Measurements from ENCODE around the gene SIDT1.

SIDT1 gene

DNA sequence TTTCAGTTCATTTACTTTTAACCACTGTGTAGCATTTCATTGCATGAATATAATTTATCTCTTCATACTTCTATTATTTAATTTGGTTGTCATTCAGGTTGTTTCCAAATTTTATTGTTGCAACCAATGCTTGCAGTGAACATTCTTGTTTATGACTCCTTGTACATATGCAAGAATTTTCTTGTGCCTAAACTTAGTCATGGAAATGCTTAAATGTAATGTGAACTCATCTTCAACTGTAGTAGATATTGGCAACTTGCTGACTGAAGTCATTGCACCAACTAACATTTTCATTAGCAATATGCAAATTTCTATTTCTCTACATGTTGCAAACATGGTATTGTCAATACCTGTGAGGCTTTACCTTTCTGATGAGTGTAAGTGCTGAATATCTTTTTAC lies 26.7 kb downstream of the SIDT1 start:
- no peak overlapping the region for H3K27ac ChIP-seq (ENCODE audit: low read depth in 2 of 2, low read length in 2 of 2)
- H3K36me3 ChIP-seq (ENCODE audit: control insufficient read depth in 2 of 2, insufficient read depth in 2 of 2, low read length in 2 of 2): no peaks in the 10 kb centered on the region
- no peaks in the 10 kb centered on the region for H3K9me3 ChIP-seq (ENCODE audit: control insufficient read depth in 2 of 2, low read length in 2 of 2)
- peaks cover 10 to 31% of the 10 kb centered on the region in 2 donors for H3K4me1 ChIP-seq (ENCODE audit: control insufficient read depth in 2 of 2, insufficient read depth in 2 of 2, low read length in 2 of 2)
- H3K4me3 ChIP-seq (ENCODE audit: low read length in 2 of 2): no peak overlapping the region
- no peak overlapping the region for H3K9ac ChIP-seq (ENCODE audit: low read depth in 1 of 2, low read length in 2 of 2)
- H3K27me3 ChIP-seq (ENCODE audit: control insufficient read depth in 2 of 2, insufficient read depth in 2 of 2, low read length in 2 of 2): no peaks in the 10 kb centered on the region

DNA sequence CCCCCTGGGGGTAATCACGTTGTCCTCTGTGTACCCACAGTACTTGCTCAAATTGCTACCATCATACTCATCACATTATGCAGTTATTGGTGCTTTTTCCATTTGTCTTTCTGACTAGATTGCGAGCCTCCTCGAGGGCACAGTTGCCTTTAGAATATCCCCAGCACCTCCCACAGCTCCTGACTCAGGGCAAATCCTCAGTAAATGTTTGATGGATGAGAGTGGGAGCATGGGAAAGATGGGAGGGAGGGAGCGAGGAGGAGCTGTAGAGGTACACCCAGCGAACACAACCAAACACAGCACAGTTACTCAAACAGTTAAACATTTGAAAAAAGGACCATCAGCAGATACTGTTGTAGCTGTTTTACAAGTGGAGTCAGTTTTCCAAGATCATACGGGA lies 27.9 kb downstream of the SIDT1 start:
- Histone ChIP-seq H3K27ac (ENCODE audit: low read depth in 2 of 2, low read length in 2 of 2) (no peak overlapping the region), H3K9ac (ENCODE audit: low read depth in 1 of 2, low read length in 2 of 2) (no peak overlapping the region), H3K36me3 (ENCODE audit: control insufficient read depth in 2 of 2, insufficient read depth in 2 of 2, low read length in 2 of 2) (no peaks in the 10 kb centered on the region), H3K4me3 (ENCODE audit: low read length in 2 of 2) (no peak overlapping the region), H3K9me3 (ENCODE audit: control insufficient read depth in 2 of 2, low read length in 2 of 2) (no peaks in the 10 kb centered on the region), H3K4me1 (ENCODE audit: control insufficient read depth in 2 of 2, insufficient read depth in 2 of 2, low read length in 2 of 2) (peaks cover 10 to 29% of the 10 kb centered on the region in 2 donors), H3K27me3 (ENCODE audit: control insufficient read depth in 2 of 2, insufficient read depth in 2 of 2, low read length in 2 of 2) (no peaks in the 10 kb centered on the region)

DNA sequence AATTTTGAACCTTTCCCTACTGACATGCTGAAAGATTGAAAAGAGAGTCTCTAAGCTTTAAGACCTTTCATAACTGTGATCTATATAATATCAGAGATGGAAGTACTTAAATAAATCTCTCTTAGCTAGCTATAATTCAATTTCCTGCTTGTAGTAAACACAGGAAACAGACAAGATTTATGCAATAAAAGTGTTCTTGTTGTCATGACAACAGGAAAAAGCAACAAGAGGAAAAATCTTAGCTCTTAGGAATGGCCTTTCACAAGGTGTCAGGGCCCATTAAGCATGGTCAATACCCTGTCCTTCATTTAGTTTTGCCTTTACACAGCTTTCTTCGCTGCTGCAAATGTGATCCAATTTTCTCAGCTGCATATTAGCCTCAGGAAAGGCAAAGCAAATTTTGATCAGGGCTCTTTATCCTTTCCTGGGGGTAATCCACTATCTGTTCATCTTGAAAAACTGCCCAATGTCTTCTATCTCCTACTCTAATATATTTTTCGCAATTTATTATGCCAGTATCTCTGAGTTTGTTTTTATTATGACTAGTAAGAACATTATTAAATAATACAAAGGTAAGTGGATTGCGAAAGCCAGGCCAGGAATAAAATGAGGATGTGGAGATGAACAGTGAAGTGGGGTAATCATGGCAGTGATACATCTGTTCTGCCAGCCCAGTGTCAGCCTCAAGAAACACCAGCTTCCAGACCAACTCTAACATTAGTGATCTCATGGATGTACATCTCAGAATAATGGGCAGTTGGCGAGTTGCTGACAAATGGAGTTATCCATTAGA lies 28.7 kb downstream of the SIDT1 start:
- H3K9me3 ChIP-seq (ENCODE audit: control insufficient read depth in 2 of 2, low read length in 2 of 2): no peaks in the 10 kb centered on the region
- peaks cover 10 to 23% of the 10 kb centered on the region in 2 donors for H3K4me1 ChIP-seq (ENCODE audit: control insufficient read depth in 2 of 2, insufficient read depth in 2 of 2, low read length in 2 of 2)
- no peak overlapping the region for H3K27ac ChIP-seq (ENCODE audit: low read depth in 2 of 2, low read length in 2 of 2)
- no peaks in the 10 kb centered on the region for H3K27me3 ChIP-seq (ENCODE audit: control insufficient read depth in 2 of 2, insufficient read depth in 2 of 2, low read length in 2 of 2)
- H3K4me3 ChIP-seq (ENCODE audit: low read length in 2 of 2): no peak overlapping the region
- no peaks in the 10 kb centered on the region for H3K36me3 ChIP-seq (ENCODE audit: control insufficient read depth in 2 of 2, insufficient read depth in 2 of 2, low read length in 2 of 2)
- H3K9ac ChIP-seq (ENCODE audit: low read depth in 1 of 2, low read length in 2 of 2): no peak overlapping the region

DNA sequence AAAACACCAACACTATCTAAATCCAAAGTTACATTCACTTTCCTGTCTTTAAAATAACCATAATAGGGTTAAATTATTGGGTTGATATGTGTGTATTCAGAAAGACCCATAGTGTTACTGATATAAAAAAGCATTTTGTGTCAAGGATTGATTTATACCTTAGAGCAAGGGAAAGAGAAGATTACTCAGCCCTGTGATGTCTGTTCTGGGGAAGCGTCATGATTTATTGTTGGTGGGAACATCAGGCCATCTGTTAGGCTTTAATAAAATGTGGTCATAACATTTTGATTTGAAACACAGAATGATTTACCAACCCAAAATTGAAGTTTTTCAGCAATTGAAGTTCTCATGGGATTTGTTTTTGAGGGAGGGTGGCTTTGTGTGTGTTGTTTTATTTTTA lies 33.2 kb downstream of the SIDT1 start:
- Histone ChIP-seq H3K27ac (ENCODE audit: low read depth in 2 of 2, low read length in 2 of 2) (no peak overlapping the region), H3K4me1 (ENCODE audit: control insufficient read depth in 2 of 2, insufficient read depth in 2 of 2, low read length in 2 of 2) (no peaks in the 10 kb centered on the region)

DNA sequence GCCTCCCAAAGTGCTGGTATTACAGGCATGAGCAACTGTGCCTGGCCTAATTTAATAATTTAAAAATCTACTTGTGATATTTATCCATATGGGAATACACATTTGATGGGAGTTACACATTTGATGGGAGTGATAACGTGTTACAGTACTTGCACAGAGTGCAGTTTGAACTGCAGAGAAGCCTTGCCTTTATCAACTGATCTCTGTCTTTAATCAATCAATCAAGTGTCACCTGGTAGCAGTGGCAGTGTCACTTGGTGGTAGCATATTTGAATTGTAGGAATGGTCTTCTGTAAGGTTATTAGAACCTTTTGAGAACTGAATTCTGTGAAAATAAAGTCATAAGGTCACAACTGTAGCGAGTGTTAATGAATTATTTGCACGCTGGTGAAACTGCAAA lies 37.8 kb downstream of the SIDT1 start:
- H3K9me3 ChIP-seq (ENCODE audit: control insufficient read depth in 2 of 2, low read length in 2 of 2): no peaks in the 10 kb centered on the region
- H3K4me3 ChIP-seq (ENCODE audit: low read length in 2 of 2): no peak overlapping the region
- peaks cover 7 to 22% of the 10 kb centered on the region in 2 donors for H3K4me1 ChIP-seq (ENCODE audit: control insufficient read depth in 2 of 2, insufficient read depth in 2 of 2, low read length in 2 of 2)
- H3K36me3 ChIP-seq (ENCODE audit: control insufficient read depth in 2 of 2, insufficient read depth in 2 of 2, low read length in 2 of 2): peaks cover 8 to 14% of the 10 kb centered on the region in 2 donors
- no peak overlapping the region for H3K27ac ChIP-seq (ENCODE audit: low read depth in 2 of 2, low read length in 2 of 2)
- H3K9ac ChIP-seq (ENCODE audit: low read depth in 1 of 2, low read length in 2 of 2): no peak overlapping the region
- H3K27me3 ChIP-seq (ENCODE audit: control insufficient read depth in 2 of 2, insufficient read depth in 2 of 2, low read length in 2 of 2): no peaks in the 10 kb centered on the region

More for the DNA sequence above, 33.2 kb downstream of the SIDT1 start:
- H3K9ac ChIP-seq (ENCODE audit: low read depth in 1 of 2, low read length in 2 of 2): no peak overlapping the region
- no peak overlapping the region for H3K4me3 ChIP-seq (ENCODE audit: low read length in 2 of 2)
- H3K9me3 ChIP-seq (ENCODE audit: control insufficient read depth in 2 of 2, low read length in 2 of 2): no peaks in the 10 kb centered on the region
- no peaks in the 10 kb centered on the region for H3K27me3 ChIP-seq (ENCODE audit: control insufficient read depth in 2 of 2, insufficient read depth in 2 of 2, low read length in 2 of 2)
- peaks cover 8 to 14% of the 10 kb centered on the region in 2 donors for H3K36me3 ChIP-seq (ENCODE audit: control insufficient read depth in 2 of 2, insufficient read depth in 2 of 2, low read length in 2 of 2)

DNA sequence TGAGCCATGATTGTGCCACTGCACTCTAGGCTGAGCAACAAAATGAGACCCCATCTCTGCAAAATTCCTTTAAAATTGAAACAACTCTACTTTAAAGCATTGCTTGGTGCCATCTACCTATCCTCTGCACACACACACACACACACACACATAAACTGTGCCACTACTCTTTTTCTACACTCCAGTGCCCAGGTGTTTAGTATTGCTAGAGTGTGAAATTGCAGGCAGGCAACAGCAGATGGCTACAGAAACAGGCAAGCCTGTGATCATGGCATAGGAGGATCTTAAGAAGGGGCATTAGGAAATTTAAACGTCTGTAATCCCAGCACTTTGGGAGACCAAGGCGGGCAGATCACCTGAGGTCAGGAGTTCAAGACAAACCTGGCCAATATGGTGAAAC lies 39.0 kb downstream of the SIDT1 start:
- Histone ChIP-seq H3K27me3 (ENCODE audit: control insufficient read depth in 2 of 2, insufficient read depth in 2 of 2, low read length in 2 of 2) (no peaks in the 10 kb centered on the region), H3K36me3 (ENCODE audit: control insufficient read depth in 2 of 2, insufficient read depth in 2 of 2, low read length in 2 of 2) (peaks cover 8 to 15% of the 10 kb centered on the region in 2 donors), H3K4me3 (ENCODE audit: low read length in 2 of 2) (no peak overlapping the region), H3K4me1 (ENCODE audit: control insufficient read depth in 2 of 2, insufficient read depth in 2 of 2, low read length in 2 of 2) (peaks cover 7 to 30% of the 10 kb centered on the region in 2 donors), H3K9ac (ENCODE audit: low read depth in 1 of 2, low read length in 2 of 2) (no peak overlapping the region), H3K9me3 (ENCODE audit: control insufficient read depth in 2 of 2, low read length in 2 of 2) (no peaks in the 10 kb centered on the region), H3K27ac (ENCODE audit: low read depth in 2 of 2, low read length in 2 of 2) (no peak overlapping the region)

DNA sequence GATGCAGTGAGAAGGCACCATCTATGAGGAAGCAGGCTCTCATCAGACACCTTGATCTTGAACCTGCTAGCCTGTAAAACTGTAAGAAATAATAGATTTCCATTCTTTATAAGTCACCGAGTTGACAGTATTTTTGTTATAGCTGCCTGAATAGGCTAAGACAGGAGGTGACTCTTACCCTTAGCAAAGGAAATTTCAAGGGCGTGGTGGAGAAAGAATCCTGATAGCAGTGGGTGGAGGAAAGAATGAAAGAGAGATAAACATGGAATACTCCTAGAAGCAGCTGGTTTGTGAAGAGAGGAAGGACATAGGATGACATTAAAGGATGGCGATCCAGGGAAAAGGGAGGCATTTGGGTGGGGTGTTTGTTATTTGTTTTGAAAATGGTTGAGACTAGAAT lies 41.4 kb downstream of the SIDT1 start:
- Histone ChIP-seq H3K36me3 (ENCODE audit: control insufficient read depth in 2 of 2, insufficient read depth in 2 of 2, low read length in 2 of 2) (peaks cover 3 to 12% of the 10 kb centered on the region in 2 donors), H3K4me1 (ENCODE audit: control insufficient read depth in 2 of 2, insufficient read depth in 2 of 2, low read length in 2 of 2) (peaks cover 7 to 30% of the 10 kb centered on the region in 2 donors), H3K27ac (ENCODE audit: low read depth in 2 of 2, low read length in 2 of 2) (peak overlapping the region; percentile 39 to 82), H3K9ac (ENCODE audit: low read depth in 1 of 2, low read length in 2 of 2) (no peak overlapping the region), H3K9me3 (ENCODE audit: control insufficient read depth in 2 of 2, low read length in 2 of 2) (no peaks in the 10 kb centered on the region), H3K4me3 (ENCODE audit: low read length in 2 of 2) (peak overlapping the region; percentile 10 to 15), H3K27me3 (ENCODE audit: control insufficient read depth in 2 of 2, insufficient read depth in 2 of 2, low read length in 2 of 2) (no peaks in the 10 kb centered on the region)

DNA sequence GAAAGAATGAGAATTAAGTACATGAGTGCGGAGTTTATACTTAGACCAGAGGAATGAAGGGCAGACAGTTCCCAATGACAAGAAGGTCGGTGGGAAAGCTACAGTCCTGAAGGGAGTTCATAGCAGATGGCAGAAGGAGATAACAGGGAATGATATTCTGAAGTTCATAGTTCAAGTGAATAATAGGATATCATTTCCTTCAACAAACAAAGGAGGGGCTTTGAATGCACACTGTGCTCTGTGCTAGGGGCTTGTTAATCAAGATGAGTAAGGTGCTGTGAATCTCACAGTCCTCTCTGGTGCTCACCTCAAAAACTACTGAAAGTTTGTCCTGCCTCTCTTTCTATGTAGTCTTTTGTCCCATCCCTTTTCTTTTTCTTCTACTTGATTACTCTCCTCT lies 41.9 kb downstream of the SIDT1 start:
- Histone ChIP-seq H3K36me3 (ENCODE audit: control insufficient read depth in 2 of 2, insufficient read depth in 2 of 2, low read length in 2 of 2) (peaks cover 3 to 12% of the 10 kb centered on the region in 2 donors), H3K27me3 (ENCODE audit: control insufficient read depth in 2 of 2, insufficient read depth in 2 of 2, low read length in 2 of 2) (no peaks in the 10 kb centered on the region), H3K4me3 (ENCODE audit: low read length in 2 of 2) (peak overlapping the region in 1 of 2 donors; percentile 8), H3K9ac (ENCODE audit: low read depth in 1 of 2, low read length in 2 of 2) (peak overlapping the region in 1 of 2 donors; percentile 46), H3K27ac (ENCODE audit: low read depth in 2 of 2, low read length in 2 of 2) (peak overlapping the region; percentile 39 to 82), H3K4me1 (ENCODE audit: control insufficient read depth in 2 of 2, insufficient read depth in 2 of 2, low read length in 2 of 2) (peaks cover 7 to 30% of the 10 kb centered on the region in 2 donors), H3K9me3 (ENCODE audit: control insufficient read depth in 2 of 2, low read length in 2 of 2) (no peaks in the 10 kb centered on the region)

DNA sequence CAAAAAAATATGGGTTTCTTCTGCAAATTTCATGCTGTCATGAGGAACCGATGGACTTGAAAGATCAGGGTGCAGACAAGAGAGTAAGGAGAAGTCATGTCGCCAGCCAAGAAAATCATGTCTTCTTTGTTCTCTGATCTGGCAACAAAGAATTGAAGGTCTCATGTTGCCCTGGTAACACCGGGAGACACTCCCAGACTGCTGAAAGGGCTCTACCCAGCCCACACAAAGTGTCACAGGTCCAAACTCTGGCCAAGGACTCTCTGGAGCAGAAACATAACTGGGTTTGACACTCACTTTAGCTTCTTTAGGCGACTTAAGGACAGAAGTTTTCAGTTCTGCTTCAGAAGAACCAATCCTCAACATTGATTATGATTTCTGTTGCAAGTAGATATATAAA lies 42.9 kb downstream of the SIDT1 start:
- peaks cover 7 to 30% of the 10 kb centered on the region in 2 donors for H3K4me1 ChIP-seq (ENCODE audit: control insufficient read depth in 2 of 2, insufficient read depth in 2 of 2, low read length in 2 of 2)
- no peaks in the 10 kb centered on the region for H3K9me3 ChIP-seq (ENCODE audit: control insufficient read depth in 2 of 2, low read length in 2 of 2)
- H3K36me3 ChIP-seq (ENCODE audit: control insufficient read depth in 2 of 2, insufficient read depth in 2 of 2, low read length in 2 of 2): peaks cover 3 to 11% of the 10 kb centered on the region in 2 donors
- peak overlapping the region in 1 of 2 donors; percentile 11 for H3K9ac ChIP-seq (ENCODE audit: low read depth in 1 of 2, low read length in 2 of 2)
- H3K27me3 ChIP-seq (ENCODE audit: control insufficient read depth in 2 of 2, insufficient read depth in 2 of 2, low read length in 2 of 2): no peaks in the 10 kb centered on the region
- peak overlapping the region in 1 of 2 donors; percentile 33 for H3K4me3 ChIP-seq (ENCODE audit: low read length in 2 of 2)
- H3K27ac ChIP-seq (ENCODE audit: low read depth in 2 of 2, low read length in 2 of 2): peak overlapping the region; percentile 39 to 82

DNA sequence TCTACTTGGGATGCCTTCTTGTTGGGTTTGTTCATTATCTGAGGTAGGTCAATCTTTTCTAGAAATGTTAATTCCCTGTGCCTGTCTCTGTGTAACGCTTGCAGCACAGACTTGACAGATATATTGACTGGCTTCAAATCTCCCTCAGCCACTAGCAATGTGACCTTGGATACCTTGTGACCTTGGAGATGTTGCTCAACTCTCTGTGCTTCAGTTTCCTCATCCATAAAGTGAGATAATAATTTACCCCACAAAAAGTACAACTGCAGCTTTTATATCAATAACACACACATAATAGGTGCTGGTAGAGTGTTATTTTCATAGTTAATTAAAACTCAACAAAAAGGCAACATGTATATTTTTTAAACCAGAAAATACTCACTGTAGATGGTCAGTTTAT lies 52.9 kb downstream of the SIDT1 start:
- Histone ChIP-seq H3K4me3 (ENCODE audit: low read length in 2 of 2) (no peak overlapping the region), H3K4me1 (ENCODE audit: control insufficient read depth in 2 of 2, insufficient read depth in 2 of 2, low read length in 2 of 2) (no peaks in the 10 kb centered on the region), H3K9me3 (ENCODE audit: control insufficient read depth in 2 of 2, low read length in 2 of 2) (no peaks in the 10 kb centered on the region), H3K36me3 (ENCODE audit: control insufficient read depth in 2 of 2, insufficient read depth in 2 of 2, low read length in 2 of 2) (peaks cover 31 to 32% of the 10 kb centered on the region in 2 donors), H3K27ac (ENCODE audit: low read depth in 2 of 2, low read length in 2 of 2) (no peak overlapping the region), H3K27me3 (ENCODE audit: control insufficient read depth in 2 of 2, insufficient read depth in 2 of 2, low read length in 2 of 2) (no peaks in the 10 kb centered on the region), H3K9ac (ENCODE audit: low read depth in 1 of 2, low read length in 2 of 2) (no peak overlapping the region)
